Psoas muscle (tissue), 8 donors: ENCODE measurements around the gene DSTYK. TPM values are rescaled to one million over a fixed set of nuclear protein-coding genes. Genes with fewer than 3 reads are reported as not detected.

ENCODE experiments used
- ATAC-seq, 4 donors: fragments of 200-7000 bp; cut with Tn5 transposase; one replicate each; pipeline ENCODE4 v1.9.1; 2020; ENCODE audit warnings: moderate library complexity in 3 of 4, mild to moderate bottlenecking in 2 of 4
- DNase-seq, 2 donors: peaks; one replicate each; pipeline ENCODE4 v3.0.0-alpha.2; 2020
- H3K27ac ChIP-seq: fragments of 200-600 bp; one replicate; pipeline ENCODE4 v1.8.0; 2022
- H3K27me3 ChIP-seq, 3 donors: fragments of 200-600 bp in 1 of 3; one replicate each; pipeline versions ENCODE4 v1.6.1 to v1.8.0; 2013 to 2022; ENCODE audit warnings: low read length in 2 of 3, mild to moderate bottlenecking in 2 of 3, moderate library complexity in 1 of 3; ENCODE audit not compliant: insufficient read depth in 3 of 3
- H3K36me3 ChIP-seq, 2 donors: fragments of 200-600 bp in 1 of 2; one replicate each; pipeline versions ENCODE4 v1.6.1 to v1.8.0; 2013 to 2022; ENCODE audit warnings: low read depth in 1 of 2, mild to moderate bottlenecking in 1 of 2, moderate library complexity in 1 of 2; ENCODE audit not compliant: insufficient read depth in 1 of 2
- H3K4me1 ChIP-seq: fragments of 200-600 bp; one replicate; pipeline ENCODE4 v1.8.0; 2022
- H3K4me3 ChIP-seq: fragments of 200-600 bp; one replicate; pipeline ENCODE4 v1.8.0; 2022; ENCODE audit warnings: mild to moderate bottlenecking
- H3K9me3 ChIP-seq: fragments of 200-600 bp; one replicate; pipeline ENCODE4 v1.8.0; 2022
- WGBS, 3 donors: extraction: QIAGEN DNeasy Blood & Tissue Kit; methylation state at CpG; one replicate each; pipeline versions ENCODE4 v1.1.6 to v1.1.7; 2013; 5-methylcytosine and 5-hydroxymethylcytosine counted together
- intact Hi-C, 2 donors: fragments of 100-400 bp; cut with DNase I; formaldehyde crosslinking; loops; one replicate each; pipeline versions ENCODE4 v1.11.0 to v1.14.2; 2022
- polyA plus RNA-seq, 3 donors: library from polyadenylated mRNA; stranded (reverse); fragments of 200-250 nt; gene quantifications; one replicate each; pipeline ENCODE4 v1.2.3, GENCODE V29; 2013
- total RNA-seq, 4 donors: library from RNA; stranded (reverse); fragmentation: NEBNext Ultra II Directional in 2 of 4; extraction: Animal tissue kit (Norgen Biotek cat#: 25700) in 2 of 4; gene quantifications; one replicate each; pipeline versions ENCODE4 v1.2.1 to v1.2.4, GENCODE V29; 2021 to 2023
- TF ChIP-seq, protein P1 (sequence below): fragments of 200-600 bp; IDR thresholded peaks from one replicate; pipeline ENCODE4 v1.8.0; 2022; ENCODE audit warnings: antibody characterized with exemption
- donor health status: healthy with polysubstance abuse.
- donor health status: DM: no; HTN: no; CAD: no; lungs with moderate emphysema.
- donor health status: Bipolar disorder and iron deficiency.
- donor health status: healthy.
- donor health status: DM: yes; HTN: yes; CAD: no.
- donor health status: DM: no; HTN: no; CAD: no.
- donor health status: DM: no; HTN: no; CAD: no.
- donor health status: DM: yes; HTN: yes; CAD: no.

Gene DSTYK
- total and polyA plus RNA-seq, 7 donors = 2.3 to 22.6 (median 13.6) TPM

DNA sequence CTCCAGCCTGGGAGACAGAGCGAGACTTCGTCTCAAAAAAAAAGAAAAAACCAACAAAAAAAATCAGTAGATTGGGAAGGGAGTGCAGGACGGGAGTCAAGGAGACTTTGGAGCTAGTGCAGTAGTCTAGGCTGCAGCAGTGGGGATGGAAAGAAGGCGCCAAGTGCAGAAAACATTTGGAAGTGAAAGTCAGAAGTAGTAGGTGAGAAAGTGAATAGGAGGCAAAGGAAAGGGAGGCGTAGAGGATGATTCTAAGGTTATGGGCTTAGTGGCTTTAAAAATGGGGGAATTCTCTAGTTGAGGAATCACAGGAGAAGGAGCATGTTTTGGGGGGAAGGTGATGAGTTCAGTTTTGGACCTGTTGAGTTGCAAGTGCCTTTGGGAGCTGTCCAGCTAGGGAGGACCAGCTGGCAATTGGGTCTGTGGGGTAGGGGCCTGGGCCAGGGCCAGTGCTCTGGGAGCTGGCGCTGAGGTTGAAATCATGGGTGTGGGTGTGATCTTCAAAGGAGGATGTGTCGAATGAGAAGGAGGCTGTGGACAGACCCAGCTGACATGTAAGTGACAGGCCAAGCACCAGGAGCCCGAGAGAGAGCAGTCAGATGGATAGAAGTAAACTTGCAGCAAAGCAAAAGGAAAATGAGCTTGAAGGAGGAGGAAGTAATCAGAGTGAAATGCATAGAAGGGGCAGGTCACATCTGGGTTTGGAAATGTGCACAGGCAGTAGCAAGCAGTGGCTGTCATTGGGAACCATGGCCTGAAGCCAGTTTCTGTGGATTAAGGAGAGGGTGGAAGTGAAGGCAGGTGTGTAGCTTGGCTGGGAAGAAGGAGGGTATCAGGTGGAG, 32.1 kb upstream of the DSTYK start:
- TF ChIP-seq, protein P1, sequence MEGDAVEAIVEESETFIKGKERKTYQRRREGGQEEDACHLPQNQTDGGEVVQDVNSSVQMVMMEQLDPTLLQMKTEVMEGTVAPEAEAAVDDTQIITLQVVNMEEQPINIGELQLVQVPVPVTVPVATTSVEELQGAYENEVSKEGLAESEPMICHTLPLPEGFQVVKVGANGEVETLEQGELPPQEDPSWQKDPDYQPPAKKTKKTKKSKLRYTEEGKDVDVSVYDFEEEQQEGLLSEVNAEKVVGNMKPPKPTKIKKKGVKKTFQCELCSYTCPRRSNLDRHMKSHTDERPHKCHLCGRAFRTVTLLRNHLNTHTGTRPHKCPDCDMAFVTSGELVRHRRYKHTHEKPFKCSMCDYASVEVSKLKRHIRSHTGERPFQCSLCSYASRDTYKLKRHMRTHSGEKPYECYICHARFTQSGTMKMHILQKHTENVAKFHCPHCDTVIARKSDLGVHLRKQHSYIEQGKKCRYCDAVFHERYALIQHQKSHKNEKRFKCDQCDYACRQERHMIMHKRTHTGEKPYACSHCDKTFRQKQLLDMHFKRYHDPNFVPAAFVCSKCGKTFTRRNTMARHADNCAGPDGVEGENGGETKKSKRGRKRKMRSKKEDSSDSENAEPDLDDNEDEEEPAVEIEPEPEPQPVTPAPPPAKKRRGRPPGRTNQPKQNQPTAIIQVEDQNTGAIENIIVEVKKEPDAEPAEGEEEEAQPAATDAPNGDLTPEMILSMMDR = no peak
- Histone ChIP-seq H3K27ac (peak overlapping the region; percentile 52), H3K36me3 (peaks cover 0 to 15% of the 10 kb centered on the region in 2 donors), H3K27me3 (no peaks in the 10 kb centered on the region), H3K4me1 (peaks cover 89% of the 10 kb centered on the region), H3K4me3 (no peak overlapping the region), H3K9me3 (no peaks in the 10 kb centered on the region)
- ATAC-seq = no peak
- 84 to 93% (median 85%) methylated on average over 8 of the region's 8 CpGs for WGBS, 3 donors
- no peak for DNase-seq
- intact Hi-C loops = no loop called here

GRCh38 chr1:205241366-205242030, 30.0 kb upstream of the DSTYK start:
- 49 to 77% (median 52%) methylated on average over 33 to 36 of the region's 36 CpGs for WGBS, 3 donors
- H3K4me1 ChIP-seq = peaks cover 90% of the 10 kb centered on the region
- TF ChIP-seq, protein P1 = no peak
- no peaks in the 10 kb centered on the region for H3K9me3 ChIP-seq
- DNase-seq (no peak), ATAC-seq (peak in 3 of 4 donors; percentile 30 to 64 (median 51))
- H3K27ac ChIP-seq = peak overlapping the region; percentile 79
- intact Hi-C loops = no loop called here
- H3K36me3 ChIP-seq = peaks cover 0 to 15% of the 10 kb centered on the region in 2 donors
- peak overlapping the region; percentile 46 for H3K4me3 ChIP-seq
- no peaks in the 10 kb centered on the region for H3K27me3 ChIP-seq

DNA sequence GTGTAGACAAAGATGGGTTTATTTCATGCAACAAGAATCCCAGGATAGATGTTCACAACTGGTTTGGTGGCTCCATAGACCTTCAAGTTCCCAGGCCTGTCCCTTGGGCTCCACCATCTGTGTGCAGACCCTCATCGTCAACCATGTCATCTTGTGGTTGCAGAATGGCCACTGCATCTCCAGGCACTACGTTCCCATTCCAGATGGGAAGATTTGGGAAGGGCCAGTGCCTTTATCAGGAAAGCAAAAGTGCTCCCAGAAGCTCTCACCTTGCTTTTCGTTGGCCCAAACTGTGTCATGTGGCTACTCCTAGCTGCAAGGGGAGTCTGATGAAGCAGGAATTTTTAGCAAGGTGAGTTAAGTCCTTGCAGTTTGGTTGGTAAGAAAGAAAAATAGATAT, 29.1 kb upstream of the DSTYK start:
- no peaks in the 10 kb centered on the region for H3K27me3 ChIP-seq
- H3K4me3 ChIP-seq = peak overlapping the region; percentile 26
- ATAC-seq (no peak), DNase-seq (no peak)
- peak overlapping the region; percentile 79 for H3K27ac ChIP-seq
- intact Hi-C loops = no loop called here
- peaks cover 0 to 15% of the 10 kb centered on the region in 2 donors for H3K36me3 ChIP-seq
- H3K4me1 ChIP-seq = peaks cover 91% of the 10 kb centered on the region
- no peaks in the 10 kb centered on the region for H3K9me3 ChIP-seq
- 70 to 84% (median 73%) methylated on average over 3 of the region's 3 CpGs for WGBS, 3 donors
- TF ChIP-seq, protein P1 = no peak

- TF ChIP-seq, protein P1 = no peak
- intact Hi-C loops = no loop called here
- H3K9me3 ChIP-seq = no peaks in the 10 kb centered on the region
- H3K4me1 ChIP-seq = peaks cover 91% of the 10 kb centered on the region
- DNase-seq = peak in 1 of 2 donors; percentile 77
- H3K27me3 ChIP-seq = no peaks in the 10 kb centered on the region
- 32 to 35% (median 34%) methylated on average over 6 of the region's 6 CpGs for WGBS, 3 donors
- peak overlapping the region; percentile 26 for H3K4me3 ChIP-seq
- peak overlapping the region; percentile 79 for H3K27ac ChIP-seq
- peak; percentile 74 to 89 (median 81) for ATAC-seq
- H3K36me3 ChIP-seq = peaks cover 0 to 15% of the 10 kb centered on the region in 2 donors
Observed at GRCh38 chr1:205240118-205240517, 28.6 kb upstream of the DSTYK start.
